Body of pancreas (tissue), 4 donors: Measurements from ENCODE around the gene RAMP3. TPM values are rescaled to one million over a fixed set of nuclear protein-coding genes. Genes with fewer than 3 reads are reported as not detected.

Experiments
- ATAC-seq: fragments of 150-250 bp; one replicate; pipeline ENCODE4 v1.9.1; 2016
- DNase-seq, 4 donors: peaks; one replicate each; pipeline ENCODE4 v3.0.0-alpha.2; 2019
- H3K27ac ChIP-seq, 4 donors: fragments of 200-600 bp; sonication (generic); 1 replicate in 3 of 4; 2 replicates in 1 of 4; pipeline versions ENCODE4 v1.5.1 to v1.6.1; 2016 to 2019; ENCODE audit warnings: mild to moderate bottlenecking in 1 of 4, mixed read lengths in 1 of 4, moderate library complexity in 1 of 4
- H3K27me3 ChIP-seq, 2 donors: fragments of 200-600 bp; sonication (generic); one replicate each; pipeline ENCODE4 v1.6.0; 2016; ENCODE audit warnings: mild to moderate bottlenecking in 1 of 2
- H3K36me3 ChIP-seq, 2 donors: fragments of 200-600 bp; sonication (generic); replicated peaks in 1 of 2; 2 replicates each; pipeline ENCODE4 v1.5.1; 2016; ENCODE audit warnings: low read depth in 2 of 2; ENCODE audit not compliant: insufficient read depth in 1 of 2
- H3K4me1 ChIP-seq: fragments of 200-600 bp; sonication (generic); one replicate; pipeline ENCODE4 v1.6.0; 2016
- H3K4me3 ChIP-seq, 2 donors: fragments of 200-600 bp; sonication (generic); 1 replicate in 1 of 2; 2 replicates in 1 of 2; pipeline ENCODE4 v1.5.1; 2016 to 2019
- H3K9me3 ChIP-seq, 3 donors: fragments of 200-600 bp; sonication (generic); 1 replicate in 2 of 3; 2 replicates in 1 of 3; pipeline ENCODE4 v1.5.1; 2016
- CTCF ChIP-seq, 7 experiments: fragments of 450-650 bp in 4 of 7; fragments of 200-600 bp in 3 of 7; sonication (generic) in 3 of 7; IDR thresholded peaks; one replicate each; pipeline ENCODE4 v1.5.1; 2016 to 2019; ENCODE audit warnings: antibody characterized with exemption in 7 of 7
- POLR2A ChIP-seq, 3 donors: fragments of 450-650 bp; IDR thresholded peaks; one replicate each; pipeline ENCODE4 v1.6.1; 2016; ENCODE audit warnings: antibody characterized with exemption in 3 of 3, mild to moderate bottlenecking in 2 of 3
- WGBS, 2 donors: methylation state at CpG; one replicate each; pipeline ENCODE4 v1.1.5; 2017; 5-methylcytosine and 5-hydroxymethylcytosine counted together
- intact Hi-C: fragments of 100-400 bp; cut with DNase I; formaldehyde crosslinking; loops from one replicate; pipeline ENCODE4 v1.15.1; 2023
- total RNA-seq, 2 donors: library from RNA; depleted of rRNA; stranded (reverse); fragments of >200 nt; gene quantifications; one replicate each; pipeline ENCODE4 v1.1.0, GENCODE V29; 2016

RAMP3 gene
- total RNA-seq, 2 donors from 2014 or later = 14.0 to 23.1 TPM

GRCh38 chr7:45155357-45155900 is 2.2 kb upstream of the RAMP3 start:
- Histone ChIP-seq H3K9me3 (no peaks in the 10 kb centered on the region), H3K4me1 (no peaks in the 10 kb centered on the region), H3K27ac (no peak overlapping the region), H3K36me3 (no peaks in the 10 kb centered on the region), H3K27me3 (no peaks in the 10 kb centered on the region), H3K4me3 (no peak overlapping the region)
- DNase-seq (no peak), ATAC-seq (no peak)
- intact Hi-C loops = loop anchor here (5.0 kb wide), 2 partner anchors 107 to 702 kb away; no protein-coding TSS in a partner anchor
- WGBS, 2 donors = 80 to 84% methylated on average over 9 of the region's 9 CpGs
- no peak for TF ChIP-seq CTCF (IDR thresholded peaks at IDR 0.05)
- TF ChIP-seq POLR2A (IDR thresholded peaks at IDR 0.05) = no peak

- Histone ChIP-seq H3K4me3 (no peak overlapping the region), H3K9me3 (no peaks in the 10 kb centered on the region), H3K36me3 (no peaks in the 10 kb centered on the region), H3K27ac (no peak overlapping the region), H3K27me3 (no peaks in the 10 kb centered on the region), H3K4me1 (no peaks in the 10 kb centered on the region)
- intact Hi-C loops = loop anchor here (5.0 kb wide), 2 partner anchors 106 to 701 kb away; no protein-coding TSS in a partner anchor
- ATAC-seq = no peak
- no peak for TF ChIP-seq POLR2A (IDR thresholded peaks at IDR 0.05)
- no peak for TF ChIP-seq CTCF (IDR thresholded peaks at IDR 0.05)
- DNase-seq = no peak
- WGBS, 2 donors = 83 to 87% methylated on average over 1 to 4 of the region's 4 CpGs
These were observed 1.6 kb upstream of the RAMP3 start for GRCh38 chr7:45155941-45156340.

- H3K9me3 ChIP-seq = no peaks in the 10 kb centered on the region
- H3K4me3 ChIP-seq = no peak overlapping the region
- H3K27me3 ChIP-seq = no peaks in the 10 kb centered on the region
- no peaks in the 10 kb centered on the region for H3K4me1 ChIP-seq
- H3K27ac ChIP-seq = no peak overlapping the region
- TF ChIP-seq POLR2A (IDR thresholded peaks at IDR 0.05) = no peak
- TF ChIP-seq CTCF (IDR thresholded peaks at IDR 0.05) = no peak
- 79 to 84% methylated on average over 5 to 8 of the region's 8 CpGs for WGBS, 2 donors
- intact Hi-C loops = loop anchor here (5.0 kb wide), 2 partner anchors 106 to 701 kb away; no protein-coding TSS in a partner anchor
- no peaks in the 10 kb centered on the region for H3K36me3 ChIP-seq
- no peak for ATAC-seq
- no peak for DNase-seq
These were observed 897 bp upstream of the RAMP3 start for GRCh38 chr7:45156516-45157272.

GRCh38 chr7:45157286-45157652 is 322 bp upstream of the RAMP3 start:
- intact Hi-C loops = loop anchor here (5.0 kb wide), 2 partner anchors 105 to 700 kb away; no protein-coding TSS in a partner anchor
- no peak for ATAC-seq
- no peak overlapping the region for H3K4me3 ChIP-seq
- H3K36me3 ChIP-seq = no peaks in the 10 kb centered on the region
- no peaks in the 10 kb centered on the region for H3K27me3 ChIP-seq
- DNase-seq = no peak
- WGBS, 2 donors = 22 to 30% methylated on average over 10 to 13 of the region's 14 CpGs
- no peak overlapping the region for H3K27ac ChIP-seq
- H3K9me3 ChIP-seq = no peaks in the 10 kb centered on the region
- TF ChIP-seq POLR2A (IDR thresholded peaks at IDR 0.05) (no peak), CTCF (IDR thresholded peaks at IDR 0.05) (no peak)
- H3K4me1 ChIP-seq = no peaks in the 10 kb centered on the region
